Lung microvascular endothelial cell (primary cell): Measurements from ENCODE around the gene PARL. TPM values are rescaled to one million over a fixed set of nuclear protein-coding genes. Genes with fewer than 3 reads are reported as not detected.
A peak's percentile ranks its signal among the peaks of the same experiment; 100 is the strongest.

ENCODE experiments used
- DNase-seq, 2 donors: peaks; one replicate each; pipeline versions ENCODE4 v3.0.0 to v3.0.0-alpha.2; 2010; ENCODE audit warnings: low read depth in 2 of 2
- total RNA-seq: library from RNA; depleted of rRNA; stranded (reverse); fragments of >200 nt; gene quantifications from 2 replicates; pipeline ENCODE4 v1.2.1, GENCODE V29; 2014

The PARL gene
- total RNA-seq, 1 donor from 2014 or later = 27.6 TPM

DNA sequence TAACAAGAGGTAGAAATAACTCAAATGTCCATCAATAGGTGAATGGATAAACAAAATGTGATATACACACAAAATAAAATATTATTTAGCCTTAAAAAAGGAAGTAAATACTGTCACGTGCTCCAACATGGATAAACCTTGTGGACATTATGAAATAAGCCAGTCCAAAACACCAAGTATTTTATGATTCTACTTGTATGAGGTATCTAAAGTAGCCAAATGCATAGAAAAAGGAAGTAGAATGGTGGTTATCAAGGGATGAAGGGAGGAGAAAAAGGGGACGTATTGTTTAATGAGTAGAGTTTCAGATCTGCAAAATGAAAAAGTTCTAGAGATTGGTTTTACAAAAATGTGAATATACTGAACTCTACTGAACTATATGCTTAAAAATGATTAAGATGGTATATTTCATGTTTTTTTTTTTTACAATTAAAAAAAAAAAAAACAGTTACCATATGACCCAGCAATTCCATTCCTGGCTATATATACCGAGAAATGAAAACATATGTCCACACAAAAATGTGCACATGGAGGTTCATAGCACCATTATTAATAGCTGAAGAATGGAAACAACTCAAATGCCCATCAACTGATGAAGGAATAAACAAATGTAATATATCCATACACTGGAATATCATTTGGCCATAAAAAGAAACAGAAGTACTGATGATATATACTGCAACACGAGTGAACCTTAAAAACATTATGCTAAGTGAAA lies 30.2 kb downstream of the PARL start:
- DNase-seq = no peak

- DNase-seq = no peak
Observed at GRCh38 chr3:183845608-183846288, 38.9 kb downstream of the PARL start.

DNA sequence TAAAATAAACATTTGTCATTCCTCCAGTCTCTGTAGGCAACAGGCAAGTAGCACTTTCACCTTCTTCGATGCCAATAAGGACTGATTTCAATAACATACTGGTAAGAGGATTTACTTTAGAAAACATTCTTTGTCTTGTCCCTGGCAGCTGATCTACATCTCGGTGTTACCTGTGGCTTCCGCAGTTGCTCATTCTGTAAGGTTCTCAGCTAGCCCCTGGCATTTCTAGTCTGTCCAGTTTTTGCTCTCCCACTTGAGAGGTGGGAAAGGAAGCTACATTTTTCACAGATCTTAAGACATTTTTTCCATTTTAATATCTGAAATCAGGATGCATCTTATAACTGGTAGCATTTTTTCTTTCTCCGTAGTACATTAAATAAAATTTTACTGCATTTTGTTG lies 39.6 kb downstream of the PARL start:
- DNase-seq = no peak

- DNase-seq = peak in 1 of 2 donors; percentile 64
Observed at GRCh38 chr3:183844606-183845005, 40.1 kb downstream of the PARL start.

DNA sequence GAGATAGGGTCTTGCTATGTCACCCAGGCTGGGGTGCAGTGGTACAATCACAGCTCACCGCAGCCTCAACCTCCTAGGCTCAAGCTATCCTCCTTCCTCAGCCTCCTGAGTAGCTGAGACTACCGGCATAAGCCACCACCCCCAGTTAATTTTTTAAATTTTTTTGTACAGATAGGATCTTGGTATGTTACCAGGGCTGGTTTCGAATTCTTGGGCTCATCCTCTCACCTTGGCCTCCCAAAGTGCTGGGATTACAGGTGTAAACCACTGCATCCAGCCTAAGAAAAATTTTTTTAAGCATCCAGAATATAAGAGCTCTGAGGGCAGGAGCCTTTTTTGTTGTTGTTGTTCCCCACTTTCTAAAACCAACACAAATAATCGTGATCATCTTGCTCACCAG lies 44.9 kb downstream of the PARL start:
- DNase-seq = no peak

DNA sequence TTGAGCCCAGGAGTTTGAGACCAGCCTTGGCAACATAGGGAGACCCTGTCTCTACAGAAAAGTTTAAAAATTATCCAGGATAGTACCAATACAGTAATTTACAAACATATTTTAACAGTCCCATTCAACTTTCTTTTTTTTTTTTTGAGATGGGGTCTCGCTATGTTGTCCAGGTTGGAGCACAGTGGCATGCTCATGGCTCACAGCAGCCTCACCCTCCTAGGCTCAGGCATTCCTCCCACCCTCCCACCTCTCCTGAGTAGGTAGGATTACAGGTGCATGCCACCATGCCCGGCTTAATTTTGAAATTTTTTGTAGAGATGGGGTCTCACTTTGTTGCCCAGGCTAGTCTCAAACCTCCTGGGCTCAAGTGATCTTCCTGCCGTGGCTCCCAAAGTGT lies 46.8 kb downstream of the PARL start:
- no peak for DNase-seq

DNA sequence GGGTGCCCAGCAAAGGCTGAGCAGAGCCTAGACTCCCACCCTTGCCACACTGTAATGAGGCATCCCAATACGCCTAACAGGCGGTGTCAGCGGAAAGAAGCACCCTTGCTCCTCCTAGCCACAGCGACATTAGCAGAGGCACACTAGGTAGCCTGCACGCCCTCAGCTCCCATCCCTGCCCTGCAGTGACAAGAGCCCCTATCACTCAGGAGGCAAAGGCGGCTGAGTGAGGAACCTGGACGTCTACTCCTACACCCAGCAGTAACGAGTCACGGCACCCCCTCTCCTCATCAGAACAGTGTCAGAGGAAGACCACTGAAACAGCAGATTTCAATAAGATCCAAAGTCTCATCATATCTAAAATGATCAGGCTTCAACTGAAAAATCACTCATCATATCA lies 47.3 kb downstream of the PARL start:
- no peak for DNase-seq

GRCh38 chr3:183833516-183833915 lies 51.2 kb downstream of the PARL start:
- no peak for DNase-seq

- DNase-seq = no peak
Observed at GRCh38 chr3:183830187-183830586, 54.5 kb downstream of the PARL start.

- DNase-seq = no peak
Observed at GRCh38 chr3:183829466-183829865, 55.2 kb downstream of the PARL start.

GRCh38 chr3:183828538-183828870 lies 56.2 kb downstream of the PARL start:
- DNase-seq = no peak

GRCh38 chr3:183827809-183828537 lies 56.7 kb downstream of the PARL start:
- DNase-seq = no peak

- DNase-seq = peak in 1 of 2 donors; percentile 18
Observed at GRCh38 chr3:183826448-183827250, 58.0 kb downstream of the PARL start.

DNA sequence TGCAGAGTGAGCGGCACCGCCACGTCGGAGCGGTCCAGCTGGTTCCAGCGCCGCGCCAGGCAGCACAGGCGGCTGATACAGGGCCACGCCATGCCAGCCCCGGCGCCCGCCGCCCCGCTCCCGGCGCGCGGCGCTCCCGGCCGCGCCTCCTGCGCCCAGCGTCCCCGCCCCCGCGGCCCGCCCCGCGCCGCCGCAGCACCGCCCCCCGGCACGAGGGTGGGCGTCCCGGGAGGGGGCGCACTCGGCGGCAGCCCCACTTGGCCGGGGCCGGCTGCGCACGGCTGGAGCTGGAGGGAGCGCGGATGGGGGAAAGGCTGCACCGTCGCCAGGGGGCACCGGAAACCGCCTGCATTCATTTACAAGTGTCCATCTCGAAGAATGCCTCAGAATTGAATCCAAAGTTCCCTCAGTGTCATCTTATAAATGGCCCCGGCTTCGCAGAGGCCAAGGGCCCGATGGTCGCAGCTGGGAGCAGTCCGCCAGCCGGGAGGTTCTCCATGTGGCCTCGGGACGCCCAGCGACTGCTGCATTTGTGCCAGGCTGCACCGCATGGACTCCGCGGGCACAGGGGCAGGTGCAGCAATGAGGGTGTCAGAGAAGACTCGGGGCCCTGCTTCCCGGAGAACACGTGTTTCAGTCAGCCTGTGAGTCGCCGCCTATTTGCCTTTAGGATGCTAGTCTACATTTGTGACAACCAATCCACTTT lies 59.1 kb downstream of the PARL start, which contains the start of gene MAP6D1:
Gene MAP6D1, minus strand, starts transcription at position 122 of the 706 bp plus-strand sequence. Its CDS starts 30 bp downstream, at position 92.
- peak; percentile 36 to 50 for DNase-seq

- DNase-seq = peak; percentile 16 to 24
Observed at GRCh38 chr3:183824761-183825455, 59.8 kb downstream of the PARL start.

DNA sequence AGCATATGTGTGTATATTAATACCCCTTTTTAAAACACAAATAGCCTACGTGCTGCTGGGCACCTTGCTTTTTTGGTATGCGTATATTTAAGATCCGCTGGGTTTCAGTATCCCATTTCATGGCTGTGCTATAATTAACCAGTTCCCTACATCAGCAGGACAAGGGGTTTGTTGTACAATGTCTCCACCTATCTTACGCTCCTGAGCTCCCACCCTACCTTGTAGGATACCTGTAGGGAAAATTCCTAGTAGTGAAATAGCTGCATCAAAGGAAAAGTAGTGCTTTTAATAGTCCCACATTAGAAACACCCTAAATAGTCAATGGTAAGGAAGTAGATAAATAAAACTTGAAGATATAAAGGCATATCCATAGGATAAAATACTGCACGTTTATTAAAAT lies 60.7 kb downstream of the PARL start:
- DNase-seq = no peak

DNA sequence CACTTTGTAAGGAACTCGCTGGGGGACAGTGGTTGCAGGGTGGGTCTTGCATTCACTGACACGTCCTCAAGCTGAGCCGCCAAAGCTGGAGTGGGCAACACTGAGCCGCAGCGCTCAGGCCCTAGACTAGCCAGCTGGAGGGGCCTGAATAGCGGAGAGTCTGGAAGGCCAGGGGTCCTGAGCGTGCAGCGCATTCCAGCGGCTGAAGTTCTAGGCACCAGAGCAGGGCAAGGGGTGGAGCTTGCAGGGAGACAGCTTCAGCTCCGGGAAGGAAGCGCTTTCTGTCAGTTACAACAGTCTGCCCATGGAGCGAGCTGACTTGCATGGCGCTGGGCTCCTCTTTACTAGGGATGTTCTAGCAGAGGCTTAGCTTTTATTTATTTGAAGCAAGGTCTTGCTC lies 62.0 kb downstream of the PARL start:
- no peak for DNase-seq

- no peak for DNase-seq
Observed at GRCh38 chr3:183819831-183820230, 64.8 kb downstream of the PARL start.

DNA sequence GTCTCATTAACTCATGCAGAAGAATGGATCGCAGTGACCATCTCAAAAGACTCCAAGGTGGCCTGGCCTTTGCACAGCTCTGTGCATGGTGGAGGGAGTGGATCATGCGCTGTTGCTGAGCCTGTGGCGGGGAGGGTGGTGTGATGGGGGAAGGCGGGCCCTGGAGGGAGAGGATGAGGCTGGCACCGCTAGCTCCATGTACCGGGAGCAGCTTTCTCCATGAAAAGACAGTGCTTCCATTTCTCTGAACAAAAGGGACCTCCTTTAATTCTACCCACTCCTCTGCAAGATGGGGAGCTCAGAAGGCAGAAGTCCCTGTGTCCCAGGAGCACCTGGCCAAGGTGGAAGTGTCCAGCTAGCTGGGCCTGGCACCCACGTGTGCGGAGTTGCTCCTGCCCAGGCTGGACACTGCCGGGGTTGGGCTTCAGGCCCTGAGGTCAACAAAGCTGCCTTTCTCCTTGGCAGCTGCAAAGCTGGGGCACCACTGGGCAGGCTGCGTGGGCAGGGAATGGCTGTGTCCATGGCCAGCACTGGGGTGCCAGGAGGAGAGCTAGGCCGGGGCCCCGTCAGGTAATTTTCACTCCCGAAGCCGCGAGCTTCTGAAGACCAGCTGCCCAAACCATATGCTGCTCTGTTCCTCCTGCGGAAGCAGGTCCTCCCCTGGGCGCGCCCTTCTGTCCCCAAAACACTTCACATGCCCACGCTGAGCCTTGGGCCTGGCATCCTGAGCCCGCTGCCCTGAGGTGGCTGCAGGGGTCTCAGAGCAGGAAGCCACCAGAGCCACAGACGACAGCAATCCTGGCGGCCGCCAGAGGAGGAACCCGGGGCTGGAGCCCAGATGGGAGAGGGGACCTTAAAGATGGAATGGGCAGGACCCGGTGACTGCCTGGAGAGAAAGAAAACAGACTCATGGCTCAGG lies 65.7 kb downstream of the PARL start:
- DNase-seq = no peak
